ENCODE results near the gene TWNK.

TWNK gene

GRCh38 chr10:101013365-101013825, 26.1 kb downstream of the TWNK start:
- no peak for DNase-seq

GRCh38 chr10:101014230-101014884, 27.0 kb downstream of the TWNK start:
- DNase-seq, result no peak

DNA sequence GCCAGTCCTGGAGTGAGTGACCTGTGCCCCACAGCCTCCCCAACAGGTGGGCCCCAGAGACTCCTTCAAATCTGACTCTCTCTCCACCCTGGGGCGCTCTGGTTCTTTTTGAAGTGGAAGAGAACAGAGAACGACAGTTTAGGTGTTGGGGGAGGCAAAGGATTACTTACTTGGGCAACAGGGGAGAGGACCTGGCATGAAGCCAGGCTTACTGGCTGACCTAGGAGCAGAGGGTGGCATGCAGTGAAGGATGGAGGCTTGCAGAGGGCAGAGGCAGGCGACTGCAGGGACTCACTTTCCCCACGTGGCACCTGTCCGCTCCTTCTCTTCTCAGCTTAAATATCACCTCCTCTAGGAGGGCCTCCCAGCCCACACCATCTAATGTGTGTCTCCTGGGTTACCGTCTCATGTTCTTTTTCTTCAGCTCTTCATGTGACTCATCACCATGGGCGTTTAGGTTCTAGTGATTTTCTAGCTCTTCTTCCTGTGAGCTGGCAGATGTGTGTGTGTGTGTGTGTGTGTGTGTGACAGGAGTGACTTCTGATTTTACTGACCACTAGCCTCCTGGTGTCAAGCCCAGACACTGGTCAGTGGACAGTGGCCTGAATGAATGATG, 27.7 kb downstream of the TWNK start:
- DNase-seq, result no peak

DNA sequence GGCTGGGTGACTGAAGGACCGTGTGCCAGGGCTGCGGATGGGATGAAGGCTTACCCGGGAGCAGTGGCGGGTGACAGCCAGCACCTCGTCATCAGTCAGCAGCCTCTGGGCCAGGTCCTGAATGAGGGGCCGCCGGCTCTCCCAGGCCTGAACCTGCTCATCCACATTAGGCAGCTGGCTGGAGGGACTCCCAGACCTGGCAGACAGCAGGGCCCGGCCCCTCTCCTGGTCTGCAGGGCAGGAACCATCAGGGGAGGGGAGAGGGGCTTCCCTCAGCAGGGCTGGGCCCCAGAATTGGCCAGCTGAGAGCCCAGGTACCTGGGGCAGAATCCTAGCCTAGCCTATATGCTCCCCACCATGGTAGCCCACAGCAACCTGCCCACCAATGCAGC, 28.2 kb downstream of the TWNK start:
- DNase-seq, result no peak

DNA sequence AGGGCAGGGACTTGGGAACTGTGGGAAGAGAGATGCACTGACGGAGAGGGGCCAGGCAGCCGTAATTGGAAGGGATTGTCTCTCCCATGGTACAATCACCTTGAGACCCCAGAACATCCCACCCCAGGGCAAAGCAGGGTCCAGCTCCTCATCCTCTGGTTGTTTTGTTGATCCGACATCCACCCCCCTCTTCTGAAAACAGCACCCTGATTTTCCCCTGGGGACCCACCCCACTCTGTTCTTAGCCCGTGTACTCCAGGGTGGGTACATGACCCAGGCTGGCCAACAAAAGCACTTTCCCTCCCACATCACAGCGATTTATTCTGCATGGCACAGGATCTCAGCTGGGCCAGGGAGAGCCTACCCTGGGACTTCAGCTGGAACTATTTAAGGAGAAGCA, 29.5 kb downstream of the TWNK start:
- no peak for DNase-seq

DNA sequence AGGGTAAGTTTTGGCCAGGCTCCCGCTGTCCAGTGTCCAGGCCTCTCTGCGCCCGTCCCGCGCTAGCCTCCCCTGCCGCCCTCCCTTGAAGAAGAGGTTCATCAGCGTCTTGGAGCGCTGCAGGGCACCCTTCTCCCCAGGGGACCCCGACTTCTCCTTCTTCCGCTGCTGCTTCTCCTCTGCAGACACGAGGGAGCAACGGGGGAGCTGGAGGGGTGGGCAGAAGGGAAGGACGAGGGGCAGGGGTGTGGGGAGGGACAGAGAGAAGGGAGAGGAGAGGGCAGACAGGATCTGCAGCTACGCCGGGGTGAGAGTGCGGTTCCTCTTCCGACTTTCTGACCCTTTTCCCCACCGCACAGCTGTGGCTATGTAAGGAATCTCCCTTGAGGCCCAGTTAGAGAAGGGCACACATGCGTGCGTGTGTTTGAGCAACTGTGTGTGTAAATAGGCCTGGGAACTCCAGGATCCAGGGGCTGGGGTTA, 30.8 kb downstream of the TWNK start:
- DNase-seq, result no peak

DNA sequence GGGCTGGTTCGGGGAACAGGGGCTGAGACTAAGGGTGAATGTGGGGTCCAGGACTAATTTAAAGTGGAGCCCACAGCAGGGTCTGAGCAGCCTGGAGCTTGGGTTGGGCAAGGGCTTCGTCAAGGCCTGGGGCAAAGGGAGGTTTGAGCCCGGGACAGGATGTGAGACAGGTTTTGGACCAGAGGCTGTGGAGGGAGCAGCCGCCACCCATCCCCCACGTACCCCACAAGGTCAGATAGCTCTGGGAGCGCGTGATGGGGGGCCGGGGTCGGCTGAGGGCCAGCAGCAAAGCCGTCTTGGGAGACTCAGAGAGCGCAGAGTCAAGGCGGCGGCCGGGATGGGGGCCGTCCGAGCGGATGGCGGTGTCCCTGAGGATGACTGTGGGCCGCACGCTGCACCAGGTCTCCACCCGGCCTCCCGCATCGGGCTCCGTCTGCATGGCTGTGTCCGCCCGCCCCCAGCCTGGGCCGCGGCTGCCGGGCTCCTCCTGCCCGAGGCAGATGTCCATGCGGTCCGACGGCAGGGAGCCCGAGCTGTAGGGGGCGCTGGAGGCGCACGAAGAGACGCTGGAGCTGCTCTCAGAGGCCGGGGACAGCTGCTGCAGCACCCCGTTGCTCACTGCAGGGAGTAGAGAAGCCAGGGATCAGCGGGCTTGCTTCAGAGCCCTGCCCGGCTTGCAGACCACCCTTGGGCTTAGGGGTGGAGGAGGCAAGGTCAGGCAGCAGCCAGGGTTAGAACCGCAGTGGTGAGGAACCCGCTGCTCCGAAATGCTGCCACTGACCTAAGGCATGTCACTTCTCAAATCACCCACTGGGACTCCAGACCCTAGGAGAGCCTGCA, 31.5 kb downstream of the TWNK start:
- no peak for DNase-seq

GRCh38 chr10:101019440-101019703, 32.0 kb downstream of the TWNK start:
- no peak for DNase-seq

DNA sequence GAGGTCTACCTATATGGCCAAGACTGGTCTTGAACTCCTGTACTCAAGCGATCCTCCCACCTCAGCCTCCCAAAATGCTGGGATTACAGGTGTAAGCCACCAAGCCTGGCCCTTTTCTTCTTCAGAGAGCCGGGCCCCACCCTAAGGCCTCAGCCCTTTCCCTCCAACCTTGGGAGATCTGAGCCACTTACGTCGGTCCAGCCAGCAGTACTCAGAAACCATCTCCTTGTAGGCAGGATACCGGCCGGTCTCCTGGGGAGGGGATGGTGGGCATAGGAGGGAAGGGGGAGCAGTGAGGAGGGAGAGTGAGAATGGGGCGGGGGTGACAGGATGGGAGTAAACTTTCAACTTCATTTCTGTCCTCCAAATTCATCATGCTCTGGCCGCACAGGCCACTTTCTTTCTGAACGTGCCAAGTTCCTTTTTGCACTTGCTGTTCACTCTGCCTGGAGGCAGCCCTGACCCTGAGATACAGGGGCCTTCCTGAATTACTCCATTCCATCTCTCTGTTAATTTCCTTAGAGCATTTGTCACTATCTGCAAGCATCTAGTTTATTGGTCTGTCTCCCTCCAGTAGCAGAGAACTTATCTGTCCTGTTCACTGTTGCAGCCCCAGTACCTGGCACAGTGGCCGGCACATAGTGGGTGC, 33.2 kb downstream of the TWNK start:
- DNase-seq, result no peak

DNA sequence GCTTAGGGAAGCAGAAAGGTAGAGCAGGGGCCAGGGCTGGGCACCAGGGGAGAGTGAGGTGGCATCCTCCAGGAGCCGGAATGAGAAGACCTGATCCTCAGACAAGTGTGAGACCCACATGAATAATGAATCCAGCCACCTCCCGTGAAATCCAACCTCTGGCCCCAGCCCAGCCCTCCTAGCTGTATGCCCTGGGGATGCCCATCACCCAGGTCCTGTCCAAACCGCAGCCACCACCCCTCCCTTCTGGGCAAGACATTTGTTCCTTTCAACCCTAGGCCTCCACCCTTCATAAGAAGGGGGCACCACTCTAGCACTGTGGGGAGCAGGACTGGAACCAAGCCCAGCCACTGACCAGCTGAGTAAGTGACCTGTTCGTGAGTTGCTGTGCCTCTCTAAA, 33.9 kb downstream of the TWNK start:
- DNase-seq, result no peak

GRCh38 chr10:101021692-101022251, 34.4 kb downstream of the TWNK start:
- DNase-seq, result no peak

DNA sequence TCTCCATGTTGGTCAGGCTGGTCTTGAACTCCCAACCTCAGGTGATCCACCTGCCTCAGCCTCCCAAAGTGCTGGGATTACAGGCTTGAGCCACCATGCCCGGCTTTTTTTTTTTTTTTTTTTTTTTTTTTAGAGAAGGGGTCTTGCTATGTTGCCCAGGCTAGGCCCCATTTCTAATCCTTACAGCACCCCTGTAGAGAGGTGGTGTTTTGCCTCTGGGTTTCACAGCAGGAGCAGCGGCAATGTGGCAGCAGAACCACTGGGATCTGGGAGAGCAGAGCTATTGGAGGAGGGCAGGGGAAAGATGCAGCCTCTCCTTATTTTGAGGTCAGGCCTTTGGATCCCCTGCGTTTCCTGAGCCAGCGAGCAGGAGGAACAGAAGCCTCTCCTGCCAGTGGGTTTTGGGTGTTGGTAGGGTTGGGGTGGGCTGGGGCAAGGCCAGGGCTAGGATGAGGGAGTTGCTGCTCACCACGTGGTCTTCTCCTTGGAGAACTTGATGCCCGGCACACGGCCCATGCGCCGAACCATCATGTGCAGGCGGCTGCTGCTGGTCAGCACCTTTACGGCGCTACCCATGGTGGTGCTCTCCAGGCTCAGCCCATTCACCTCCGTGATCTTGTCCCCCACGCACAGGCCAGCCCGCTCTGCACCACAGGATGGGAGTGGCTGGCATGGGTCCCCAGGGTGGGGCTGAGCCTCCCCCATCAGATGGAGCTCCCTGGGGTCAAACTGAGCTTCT, 35.8 kb downstream of the TWNK start:
- no peak for DNase-seq

DNA sequence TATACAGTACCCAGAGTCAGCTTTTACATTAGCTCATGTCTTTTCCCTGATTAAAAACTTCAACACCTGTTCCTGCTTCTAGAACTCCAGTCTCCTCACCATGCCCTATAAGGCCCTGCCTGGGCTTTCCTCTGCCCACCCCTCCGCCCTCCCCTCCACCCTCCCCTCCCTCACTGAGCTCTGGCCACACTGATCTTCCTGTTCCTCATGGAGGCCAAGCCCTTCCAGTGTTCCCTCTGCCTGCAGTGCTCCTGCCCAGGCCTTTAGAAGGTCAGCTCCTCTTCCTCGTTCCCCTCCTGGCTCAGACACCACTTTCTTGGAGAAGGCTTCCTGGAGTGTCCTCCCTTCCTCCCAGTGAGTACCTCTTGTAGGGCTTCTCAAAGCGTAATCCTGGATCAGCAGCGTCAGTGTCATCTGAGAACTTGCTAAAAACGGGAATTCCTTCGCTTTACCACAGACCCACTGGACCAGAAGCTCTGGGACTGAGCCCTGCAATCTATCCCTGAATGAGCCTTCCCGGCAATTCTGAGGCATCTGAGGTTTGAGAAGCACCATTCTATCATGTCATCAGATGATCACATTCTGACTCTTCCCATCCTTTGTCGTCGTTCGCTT, 39.9 kb downstream of the TWNK start:
- DNase-seq, result no peak

- no peak for DNase-seq
Observed at GRCh38 chr10:101028446-101029337, 41.3 kb downstream of the TWNK start.

DNA sequence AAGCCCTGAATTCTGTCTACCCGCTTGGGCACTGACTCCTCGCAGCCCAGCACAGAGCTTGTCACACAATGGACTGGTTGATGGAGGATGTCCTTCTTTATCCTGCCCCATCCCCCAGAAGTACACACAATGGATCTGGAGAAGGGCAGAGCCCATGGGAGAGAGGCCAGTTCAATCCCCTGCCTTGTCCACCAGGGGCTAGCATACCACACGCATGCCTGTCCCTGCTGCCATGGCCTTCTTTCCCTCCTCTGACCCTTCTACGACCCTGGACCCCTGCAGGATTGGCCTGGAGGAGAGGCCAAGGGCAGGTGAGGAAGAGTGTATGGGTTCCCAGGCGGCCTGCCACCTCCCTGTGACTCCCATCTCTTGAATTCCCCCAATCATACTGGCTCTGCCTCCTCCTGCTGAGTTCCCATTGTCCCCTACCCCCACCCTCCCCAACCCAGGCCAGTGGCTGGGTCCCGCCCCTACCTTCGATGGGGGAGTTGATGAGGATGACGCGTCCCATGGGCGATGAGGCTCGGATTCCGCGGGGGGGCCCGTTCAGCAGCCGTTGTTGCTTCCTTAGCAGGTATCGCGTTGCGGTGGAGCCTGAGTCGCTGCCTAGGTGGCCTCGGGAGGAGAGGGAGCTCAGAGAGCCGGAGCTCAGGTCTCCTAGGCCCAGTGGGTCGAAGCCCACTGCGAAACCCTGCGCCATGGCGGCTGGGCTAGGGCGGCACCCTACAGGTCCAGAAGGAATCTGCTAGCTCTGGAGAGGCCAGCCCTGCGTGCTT, 42.4 kb downstream of the TWNK start:
- no peak for DNase-seq

- no peak for DNase-seq
Observed at GRCh38 chr10:101030496-101031127, 43.3 kb downstream of the TWNK start.

DNA sequence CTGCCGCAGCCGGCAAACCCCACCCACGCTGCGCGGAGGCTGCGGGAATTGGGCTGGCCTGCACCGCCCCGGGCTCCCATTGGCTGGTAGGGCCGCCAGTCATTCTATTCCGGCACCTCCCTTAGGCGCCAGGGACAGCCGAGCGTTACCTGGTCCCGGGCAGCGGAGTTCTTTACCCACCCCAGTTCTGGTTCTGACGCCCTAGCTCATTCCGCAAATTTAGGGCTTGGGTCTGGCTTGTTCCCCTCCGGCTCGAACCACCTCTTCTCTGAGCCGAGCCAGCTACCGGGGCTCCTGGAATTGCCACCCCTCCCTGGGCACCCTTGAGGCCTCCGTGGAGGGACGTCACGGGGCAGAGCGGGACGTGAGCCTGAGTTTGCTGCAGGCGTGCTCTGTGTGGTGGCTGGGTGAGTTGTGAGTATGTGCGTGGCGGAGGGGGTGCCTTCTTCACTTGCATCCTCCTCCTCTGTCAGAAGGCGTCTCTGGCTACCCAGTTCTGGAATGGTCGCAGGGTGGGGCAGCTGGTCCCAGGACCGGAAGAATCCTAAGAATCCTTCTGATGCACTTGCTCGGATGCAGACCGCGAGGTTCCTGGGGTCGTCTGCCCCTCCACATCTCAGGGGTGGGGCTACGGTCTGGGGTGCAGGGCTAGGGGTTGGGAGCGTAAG, 43.9 kb downstream of the TWNK start, which contains the start of the genes PDZD7 and SFXN3:
PDZD7 (minus strand) TSS at position 2 of the 668 bp plus-strand sequence. CDS start 910 bp downstream, outside the sequence.
SFXN3 (plus strand) TSS at position 107 of the 668 bp plus-strand sequence. CDS start 3,461 bp downstream, outside the sequence.
- no peak for DNase-seq

GRCh38 chr10:101031796-101032636, 44.7 kb downstream of the TWNK start:
- DNase-seq, result no peak
